Occipital lobe (tissue), 2 donors: ENCODE measurements around the gene RNF38. TPM values are rescaled to one million over a fixed set of nuclear protein-coding genes. Genes with fewer than 3 reads are reported as not detected.
"Not testable (repeated sequence)": the region's sequence is repeated elsewhere in the genome, so short reads cannot be mapped to it uniquely, and the experiment has no call there.

ENCODE experiments used
- DNase-seq: peaks from one replicate; lab custom pipeline; 2025; lab: John Stamatoyannopoulos, UW
- total RNA-seq: library from RNA; depleted of rRNA; stranded (reverse); fragments of >200 nt; gene quantifications from one replicate; pipeline ENCODE4 v1.2.3, GENCODE V29; 2014

The RNF38 gene
- 46.8 TPM for total RNA-seq

- DNase-seq, result no peak
These were observed at the start of gene RNF38 for GRCh38 chr9:36399980-36400331. Gene RNF38 (minus strand): TSS chr9:36400269. CDS start chr9:36400108, 161 bp downstream.

DNA sequence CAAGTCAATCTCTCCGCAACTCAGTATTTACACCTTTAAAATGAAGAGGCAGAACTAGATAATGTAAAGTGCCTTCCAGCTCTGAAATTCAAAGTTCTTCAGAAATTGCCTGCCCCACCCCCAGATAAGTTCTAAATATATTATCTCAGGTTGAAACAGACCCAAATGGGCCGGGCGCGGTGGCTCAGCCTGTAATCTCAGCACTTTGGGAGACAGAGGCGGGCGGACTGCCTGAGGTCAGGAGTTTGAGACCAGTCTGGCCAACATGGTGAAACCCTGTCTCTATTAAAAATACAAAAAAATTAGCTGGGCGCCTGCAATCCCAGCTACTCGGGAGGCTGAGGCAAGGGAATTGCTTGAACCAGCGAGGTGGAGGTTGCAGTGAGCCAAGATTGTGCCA is 48.5 kb upstream of the RNF38 start:
- not testable (repeated sequence) for DNase-seq

GRCh38 chr9:36448017-36448416 is 47.9 kb upstream of the RNF38 start:
- no peak for DNase-seq

DNA sequence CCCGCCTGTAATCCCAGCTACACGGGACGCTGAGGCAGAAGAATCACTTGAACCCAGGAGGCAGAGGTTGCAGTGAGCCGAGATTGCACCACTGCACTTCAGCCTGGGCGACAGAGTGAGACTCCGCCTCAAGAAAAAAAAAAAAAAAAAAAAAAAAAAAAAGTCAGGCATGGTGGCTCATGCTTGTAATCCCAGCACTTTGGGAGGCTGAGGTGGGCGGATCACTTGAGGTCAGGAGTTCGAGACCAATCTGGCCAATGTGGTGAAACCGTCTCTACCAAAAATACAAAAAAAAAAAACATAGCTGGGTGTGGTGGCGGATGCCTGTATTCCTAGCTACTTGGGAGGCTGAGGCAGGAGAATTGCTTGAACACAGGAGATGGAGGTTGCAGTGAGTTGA is 46.6 kb upstream of the RNF38 start:
- DNase-seq, result not testable (repeated sequence)

DNA sequence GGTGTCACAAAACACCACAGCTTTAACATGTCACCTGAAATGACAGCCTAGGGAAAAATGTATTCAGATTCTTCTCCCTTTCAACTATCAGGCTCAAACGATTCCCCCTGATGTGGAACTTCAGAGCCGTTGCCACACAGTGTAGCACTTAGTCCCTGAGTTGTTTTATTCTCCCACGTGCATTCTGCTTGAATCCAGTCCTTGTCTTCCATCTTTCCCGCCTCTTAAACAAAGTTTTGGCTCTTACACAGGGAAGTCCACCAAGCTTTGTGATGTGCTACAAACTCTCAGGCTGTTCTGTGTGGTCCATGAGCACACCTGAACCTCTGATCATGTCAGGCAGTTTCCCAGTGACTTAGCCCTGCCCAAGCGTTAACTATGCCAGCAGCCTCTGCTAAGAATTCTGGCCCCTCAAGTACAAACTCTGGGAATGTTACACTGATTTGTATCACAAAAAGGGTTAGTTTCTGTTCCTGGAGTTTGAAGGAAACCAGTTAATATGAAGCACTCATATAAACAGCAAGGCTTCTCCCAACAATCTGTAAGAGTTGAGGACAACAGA is 45.8 kb upstream of the RNF38 start:
- no peak for DNase-seq

DNA sequence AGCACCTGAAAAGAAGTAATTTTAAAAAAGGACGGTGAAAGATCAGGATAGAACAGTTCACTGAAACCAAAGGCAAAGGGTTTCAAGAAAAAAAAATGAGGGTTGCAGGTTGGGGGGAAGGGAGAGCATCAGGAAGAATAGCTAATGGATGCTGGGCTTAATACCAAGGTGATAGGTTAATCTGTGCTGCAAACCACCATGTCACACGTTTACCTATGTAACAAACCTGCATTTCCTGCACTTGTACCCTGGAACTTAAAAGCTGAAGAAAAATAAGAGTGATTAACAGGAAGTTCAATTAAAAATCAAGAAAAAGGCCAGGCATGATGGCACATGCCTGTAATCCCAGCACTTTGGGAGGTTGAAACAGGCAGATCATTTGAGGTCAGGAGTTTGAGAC is 44.1 kb upstream of the RNF38 start:
- no peak for DNase-seq

GRCh38 chr9:36443581-36443980 is 43.5 kb upstream of the RNF38 start:
- DNase-seq, result no peak

- no peak for DNase-seq
These were observed 42.6 kb upstream of the RNF38 start for GRCh38 chr9:36442710-36443109.

DNA sequence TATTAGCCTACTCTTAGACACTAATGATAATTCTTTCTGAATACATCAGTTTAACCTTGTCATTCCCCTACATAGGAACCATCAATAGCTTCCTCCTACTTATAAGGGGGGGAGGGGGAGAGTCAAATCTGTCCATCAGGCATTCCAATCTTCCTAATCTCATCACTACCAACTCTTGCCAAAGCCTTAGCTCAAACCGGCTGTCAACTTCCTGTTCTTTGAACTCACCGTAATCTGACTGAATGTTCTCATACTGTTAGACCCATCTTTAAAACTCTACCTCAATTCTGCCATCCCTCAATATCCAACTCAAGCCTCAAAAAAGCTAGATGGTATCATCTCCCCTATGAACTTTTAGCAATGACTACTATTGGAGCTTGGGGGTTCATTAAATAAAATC is 41.9 kb upstream of the RNF38 start:
- DNase-seq, result no peak

GRCh38 chr9:36438536-36439236 is 38.6 kb upstream of the RNF38 start:
- no peak for DNase-seq

- no peak for DNase-seq
These were observed 37.7 kb upstream of the RNF38 start for GRCh38 chr9:36437790-36438189.

DNA sequence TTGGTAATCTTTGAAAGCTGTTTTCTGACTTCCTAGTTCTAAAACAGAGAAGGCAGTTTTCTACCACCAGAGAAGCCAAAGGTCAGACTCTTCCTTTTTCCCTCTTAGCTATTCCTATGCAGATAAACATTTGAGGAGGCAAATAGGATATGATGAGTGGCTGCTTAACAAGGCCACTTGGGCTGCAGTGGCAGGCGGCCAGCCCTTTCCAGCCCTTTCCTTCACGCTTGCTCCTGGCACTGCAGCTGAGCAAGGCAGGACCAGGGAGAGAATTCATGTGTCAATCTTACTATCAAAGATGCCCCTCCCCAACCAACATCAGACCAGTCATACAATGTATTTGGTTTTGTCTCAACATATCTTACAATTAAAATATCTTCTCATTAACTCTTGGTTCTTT is 36.8 kb upstream of the RNF38 start:
- DNase-seq, result no peak

DNA sequence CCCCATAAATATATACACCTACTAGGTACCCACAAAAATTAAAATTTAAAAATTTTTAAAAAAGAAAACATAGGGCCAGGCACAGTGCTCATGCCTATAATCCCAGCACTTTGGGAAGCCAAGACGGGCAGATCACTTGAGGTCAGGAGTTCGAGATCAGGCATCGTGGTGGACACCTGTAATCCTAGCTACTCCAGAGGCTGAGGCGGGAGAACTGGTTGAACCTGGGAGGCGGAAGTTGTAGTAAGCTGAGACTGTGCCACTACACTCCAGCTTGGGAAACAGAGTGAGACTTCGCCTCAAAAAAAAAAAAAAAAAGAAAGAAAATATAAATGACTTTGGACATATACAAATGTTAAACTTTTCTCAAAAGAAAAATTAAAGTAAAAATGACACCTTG is 33.3 kb upstream of the RNF38 start:
- DNase-seq, result no peak

DNA sequence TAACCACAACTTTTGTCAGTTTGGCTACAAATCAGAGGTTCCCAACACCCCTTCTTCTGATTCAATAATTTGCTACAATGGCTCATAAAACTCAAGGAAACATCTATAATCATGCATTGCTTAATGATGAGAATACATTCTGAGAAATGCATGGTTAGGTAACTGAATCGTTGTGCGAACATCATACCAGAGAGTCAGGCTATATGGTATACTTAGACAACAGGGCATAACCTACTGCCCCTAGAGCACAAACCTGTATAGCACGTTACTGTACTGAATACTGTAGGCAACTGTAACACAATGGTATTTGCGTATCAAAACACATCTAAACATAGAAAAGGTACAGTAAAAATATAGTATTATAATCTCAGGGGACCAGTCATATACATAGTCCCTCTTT is 31.0 kb upstream of the RNF38 start:
- DNase-seq, result no peak

- no peak for DNase-seq
These were observed 26.9 kb upstream of the RNF38 start for GRCh38 chr9:36426945-36427344.

GRCh38 chr9:36426348-36426747 is 26.3 kb upstream of the RNF38 start:
- DNase-seq, result no peak

- no peak for DNase-seq
These were observed 24.4 kb upstream of the RNF38 start for GRCh38 chr9:36424289-36425055.

- no peak for DNase-seq
These were observed 23.1 kb upstream of the RNF38 start for GRCh38 chr9:36423206-36423605.

DNA sequence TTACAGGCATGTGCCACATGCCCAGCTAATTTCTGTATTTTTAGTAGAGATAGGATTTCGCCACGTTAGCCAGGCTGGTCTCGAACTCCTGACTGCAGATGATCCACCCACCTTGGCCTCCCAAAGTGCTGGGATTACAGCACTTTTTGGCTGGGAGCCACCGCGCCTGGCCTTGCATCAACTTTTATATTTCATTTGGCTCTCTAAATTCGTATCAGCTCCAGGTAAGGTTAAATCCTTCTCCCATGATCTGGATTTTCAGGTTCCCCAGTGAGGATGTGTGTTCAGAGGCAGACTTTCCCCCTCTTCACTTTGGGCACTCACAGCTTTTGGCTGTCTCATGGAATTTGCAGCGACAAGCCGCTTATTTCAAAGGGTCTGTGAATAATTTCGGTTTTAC is 16.8 kb upstream of the RNF38 start:
- DNase-seq, result no peak

DNA sequence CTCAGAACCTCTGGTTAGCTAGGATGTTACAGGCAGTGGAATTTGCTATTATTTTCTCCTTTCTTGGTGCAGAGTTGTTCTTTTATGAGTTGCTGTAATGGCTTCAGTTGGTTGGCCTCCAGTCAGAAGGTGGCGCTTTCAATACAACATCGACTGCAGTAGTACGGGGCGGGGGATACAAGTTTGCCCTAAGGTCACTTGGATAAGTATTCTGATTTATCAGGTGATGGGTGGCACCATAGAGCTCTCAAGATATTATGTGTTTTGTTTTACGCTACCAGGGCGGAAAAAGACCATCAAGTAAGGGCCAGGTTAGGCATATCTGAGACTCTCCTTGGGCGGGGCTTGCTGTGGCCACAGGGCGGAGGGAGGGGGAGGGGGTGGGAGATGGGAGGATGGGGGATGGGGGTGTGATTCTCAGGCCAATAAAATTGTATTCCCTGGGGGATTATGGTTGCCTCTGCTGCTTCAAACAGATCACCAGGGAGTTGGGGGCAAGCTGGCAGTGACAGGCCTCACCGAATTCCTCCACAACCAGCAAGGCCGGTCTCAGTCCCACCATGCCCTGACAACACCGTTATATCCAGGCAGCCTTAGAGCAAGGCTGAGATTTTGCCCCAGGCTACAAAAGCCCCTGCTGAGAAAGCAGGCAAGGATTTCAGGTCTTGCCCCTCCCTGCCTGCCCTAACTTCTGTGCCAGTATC is 15.9 kb upstream of the RNF38 start:
- no peak for DNase-seq

GRCh38 chr9:36411410-36411809 is 11.3 kb upstream of the RNF38 start:
- not testable (repeated sequence) for DNase-seq

DNA sequence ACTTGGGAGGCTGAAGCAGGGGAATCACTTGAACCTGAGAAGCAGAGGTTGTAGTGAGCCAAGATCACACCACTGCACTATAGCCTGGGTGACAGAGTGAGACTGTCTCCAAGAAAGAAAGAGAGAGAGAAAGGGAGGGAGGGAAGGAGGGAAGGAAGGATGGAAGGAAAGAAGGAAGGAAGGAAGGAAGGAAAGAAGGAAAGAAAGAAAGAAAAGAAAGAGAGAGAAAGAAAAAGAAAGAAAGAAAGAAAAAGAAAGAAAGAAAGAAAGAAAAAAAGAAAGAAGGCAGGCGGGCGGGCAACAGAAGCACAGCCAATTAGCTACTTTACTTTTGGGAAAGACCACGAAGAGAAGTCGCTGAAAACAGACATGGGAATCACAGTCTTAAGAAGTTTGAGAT is 9.0 kb upstream of the RNF38 start:
- not testable (repeated sequence) for DNase-seq
